ENCODE measurements around the gene SULT1A1.

DNA sequence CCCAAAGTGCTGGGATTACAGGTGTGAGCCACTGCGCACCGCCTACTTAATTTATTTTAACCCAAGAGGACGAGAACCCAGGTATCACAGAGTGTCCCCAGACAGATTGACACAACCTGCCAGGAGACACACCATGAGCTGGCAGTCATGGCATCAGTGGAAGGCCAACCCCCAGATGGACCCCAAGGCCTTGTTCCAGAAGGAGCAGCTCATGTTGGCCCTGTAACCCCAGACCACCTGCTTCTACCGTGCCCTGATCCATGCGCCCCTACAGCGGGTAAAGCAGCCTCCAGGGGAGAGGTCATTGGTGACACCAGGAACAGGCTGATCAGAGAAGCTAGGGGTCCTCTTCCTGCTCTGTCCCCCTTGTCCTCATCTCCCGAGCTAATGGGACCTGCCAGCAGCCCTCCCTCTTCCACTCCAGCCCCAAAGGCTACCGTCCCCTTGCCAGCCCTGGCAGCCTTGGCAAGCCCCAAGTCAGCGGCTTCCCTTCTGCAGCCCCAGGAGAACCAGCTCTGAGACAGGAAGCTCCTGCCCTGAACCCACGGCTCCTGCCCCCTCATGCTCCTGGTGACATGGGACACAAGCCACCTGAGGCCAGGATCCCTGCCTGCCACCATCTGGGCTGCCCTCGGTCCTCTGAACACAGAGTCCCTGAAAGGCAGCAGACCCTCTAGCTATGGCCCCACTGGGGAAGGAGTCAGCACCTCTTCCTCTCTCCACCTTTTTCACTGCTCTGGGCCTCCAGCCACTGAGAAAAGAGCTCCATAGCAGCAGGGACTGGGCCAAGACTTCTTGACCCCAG lies 6.3 kb downstream of the SULT1A1 start:
- TF ChIP-seq EZH2 (IDR thresholded peaks at IDR 0.05; ENCODE audit: insufficient read depth, poor library complexity, severe bottlenecking) (no peak), EZH2phosphoT487 (IDR thresholded peaks at IDR 0.05; ENCODE audit: insufficient read depth, low read depth) (no peak)
